GM21576 (cell line): ENCODE results near the gene MAGEA12.
"Not testable (repeated sequence)": the region's sequence is repeated elsewhere in the genome, so short reads cannot be mapped to it uniquely, and the experiment has no call there.

Source experiments
- ATAC-seq: cut with Tn5 transposase; IDR thresholded peaks from one replicate; pipeline ENCODE4 v1.9.1; 2021; ENCODE audit warnings: mild to moderate bottlenecking, moderate library complexity; ENCODE audit not compliant: unreplicated experiment

The MAGEA12 gene

DNA sequence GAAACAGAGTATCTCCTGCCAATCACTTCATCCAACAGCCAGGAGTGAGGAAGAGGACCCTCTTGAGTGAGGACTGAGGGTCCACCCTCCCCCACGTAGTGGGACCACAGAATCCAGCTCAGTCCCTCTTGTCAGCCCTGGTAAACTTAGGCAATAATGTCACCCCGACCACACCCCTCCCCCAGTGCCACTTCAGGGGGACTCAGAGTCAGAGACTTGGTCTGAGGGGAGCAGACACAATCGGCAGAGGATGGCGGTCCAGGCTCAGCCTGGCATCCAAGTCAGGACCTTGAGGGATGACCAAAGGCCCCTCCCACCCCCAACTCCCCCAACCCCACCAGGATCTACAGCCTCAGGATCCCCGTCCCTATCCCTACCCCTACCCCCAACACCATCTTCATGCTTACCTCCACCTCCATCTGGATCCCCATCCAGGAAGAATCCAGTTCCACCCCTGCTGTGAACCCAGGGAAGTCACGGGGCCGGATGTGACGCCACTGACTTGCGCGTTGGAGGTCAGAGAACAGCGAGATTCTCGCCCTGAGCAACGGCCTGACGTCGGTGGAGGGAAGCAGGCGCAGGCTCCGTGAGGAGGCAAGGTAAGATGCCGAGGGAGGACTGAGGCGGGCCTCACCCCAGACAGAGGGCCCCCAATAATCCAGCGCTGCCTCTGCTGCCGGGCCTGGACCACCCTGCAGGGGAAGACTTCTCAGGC is at the start of gene MAGEA12, which contains the start of gene CSAG1:
Gene MAGEA12, plus strand, starts transcription at position 497 of the 715 bp plus-strand sequence. CDS start 2,405 bp downstream, outside the sequence.
Gene CSAG1, minus strand, starts transcription at position 461 of the 715 bp plus-strand sequence. CDS start 1,261 bp downstream, outside the sequence.
- no peak for ATAC-seq

- not testable (repeated sequence) for ATAC-seq
These were observed 35.3 kb upstream of the MAGEA12 start, which contains the start of gene MAGEA3 for GRCh38 chrX:152697952-152698931. MAGEA3 (plus strand) TSS chrX:152698794; CDS start chrX:152700833, 2,039 bp downstream.

- ATAC-seq = not testable (repeated sequence)
These were observed 33.2 kb upstream of the MAGEA12 start for GRCh38 chrX:152700390-152700789.

DNA sequence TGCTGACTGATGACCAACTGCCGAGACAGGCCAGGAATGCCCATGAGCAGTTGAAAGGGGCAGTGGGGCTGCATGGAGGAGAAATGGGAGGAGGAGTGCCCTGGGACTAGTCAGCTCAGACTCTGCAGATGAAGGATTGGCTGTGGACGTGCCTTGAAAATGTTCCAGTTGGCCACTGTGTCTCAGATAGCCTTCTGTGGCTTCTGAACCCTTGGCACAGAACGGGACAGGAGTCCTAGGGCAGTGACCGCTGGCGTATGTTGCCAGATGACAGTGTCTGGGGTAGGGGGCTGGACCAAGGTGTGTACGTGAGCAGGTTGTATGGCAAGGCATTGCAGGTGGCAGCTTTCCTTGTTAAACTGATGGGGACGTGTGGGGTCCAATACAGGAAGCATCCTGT is 27.1 kb upstream of the MAGEA12 start:
- ATAC-seq = not testable (repeated sequence)

DNA sequence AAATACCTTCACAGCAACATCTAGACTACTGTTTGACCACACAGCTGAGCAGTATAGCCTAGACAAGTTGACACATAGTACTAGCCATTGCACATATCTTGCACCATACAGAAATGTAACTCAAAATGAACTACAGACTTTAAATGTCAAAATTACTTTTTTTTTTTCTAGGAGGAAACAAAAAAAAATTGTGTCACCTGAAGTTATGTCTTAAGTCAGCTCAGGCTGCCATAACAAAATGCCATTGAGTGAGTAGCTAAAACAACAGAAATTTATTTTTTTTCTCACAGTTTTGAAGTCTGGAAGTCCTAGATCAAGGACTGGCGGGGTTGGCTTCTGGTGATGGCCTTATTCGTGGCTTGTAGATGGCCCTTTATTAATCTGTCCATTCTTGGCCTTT is 24.4 kb upstream of the MAGEA12 start, which contains the start of gene CSAG2:
Gene CSAG2, minus strand, starts transcription at position 101 of the 400 bp plus-strand sequence. CDS start 161 bp downstream, outside the sequence.
- ATAC-seq = not testable (repeated sequence)

DNA sequence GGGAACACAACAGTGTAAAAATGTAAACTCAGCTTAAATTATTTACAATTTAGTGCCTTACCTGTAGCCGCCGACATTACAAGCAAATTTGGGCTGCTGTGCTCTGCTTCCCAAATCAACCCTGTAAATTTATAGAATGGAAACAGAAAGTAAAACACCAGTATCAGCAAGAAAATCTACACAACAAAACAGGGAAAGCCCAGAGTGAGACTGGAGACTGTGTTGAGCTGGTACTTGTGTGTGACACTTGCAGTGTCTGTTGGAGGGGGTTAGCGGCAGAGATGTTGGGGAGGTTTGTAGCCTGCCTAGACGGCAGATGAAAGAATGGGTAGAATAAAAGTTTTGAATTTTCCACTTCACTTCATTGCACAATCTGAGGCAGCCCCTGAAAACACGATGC is 20.4 kb upstream of the MAGEA12 start:
- ATAC-seq = not testable (repeated sequence)

DNA sequence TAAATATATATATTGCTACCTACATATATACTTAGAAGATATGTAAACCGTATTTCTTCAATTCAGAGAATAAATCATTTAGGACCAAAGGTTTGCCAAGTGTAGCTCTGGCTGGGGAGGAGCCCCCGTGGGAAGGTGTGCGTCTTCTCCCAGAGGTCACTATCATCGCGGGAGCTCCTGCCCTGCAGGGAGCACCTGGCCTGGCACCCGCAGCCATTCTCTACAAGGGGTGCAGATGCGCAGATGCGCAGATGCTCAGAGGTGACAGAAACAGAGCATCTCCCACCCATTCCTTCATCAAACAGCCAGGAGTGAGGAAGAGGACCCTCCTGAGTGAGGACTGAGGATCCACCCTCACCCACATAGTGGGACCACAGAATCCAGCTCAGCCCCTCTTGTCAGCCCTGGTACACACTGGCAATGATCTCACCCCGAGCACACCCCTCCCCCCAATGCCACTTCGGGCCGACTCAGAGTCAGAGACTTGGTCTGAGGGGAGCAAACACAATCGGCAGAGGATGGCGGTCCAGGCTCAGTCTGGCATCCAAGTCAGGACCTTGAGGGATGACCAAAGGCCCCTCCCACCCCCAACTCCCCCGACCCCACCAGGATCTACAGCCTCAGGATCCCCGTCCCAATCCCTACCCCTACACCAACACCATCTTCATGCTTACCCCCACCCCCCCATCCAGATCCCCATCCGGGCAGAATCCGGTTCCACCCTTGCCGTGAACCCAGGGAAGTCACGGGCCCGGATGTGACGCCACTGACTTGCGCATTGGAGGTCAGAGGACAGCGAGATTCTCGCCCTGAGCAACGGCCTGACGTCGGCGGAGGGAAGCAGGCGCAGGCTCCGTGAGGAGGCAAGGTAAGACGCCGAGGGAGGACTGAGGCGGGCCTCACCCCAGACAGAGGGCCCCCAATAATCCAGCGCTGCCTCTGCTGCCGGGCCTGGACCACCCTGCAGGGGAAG is 19.5 kb upstream of the MAGEA12 start, which contains the start of gene MAGEA2B:
Gene MAGEA2B, plus strand, starts transcription at position 814 of the 973 bp plus-strand sequence. CDS start 2,479 bp downstream, outside the sequence.
- not testable (repeated sequence) for ATAC-seq

DNA sequence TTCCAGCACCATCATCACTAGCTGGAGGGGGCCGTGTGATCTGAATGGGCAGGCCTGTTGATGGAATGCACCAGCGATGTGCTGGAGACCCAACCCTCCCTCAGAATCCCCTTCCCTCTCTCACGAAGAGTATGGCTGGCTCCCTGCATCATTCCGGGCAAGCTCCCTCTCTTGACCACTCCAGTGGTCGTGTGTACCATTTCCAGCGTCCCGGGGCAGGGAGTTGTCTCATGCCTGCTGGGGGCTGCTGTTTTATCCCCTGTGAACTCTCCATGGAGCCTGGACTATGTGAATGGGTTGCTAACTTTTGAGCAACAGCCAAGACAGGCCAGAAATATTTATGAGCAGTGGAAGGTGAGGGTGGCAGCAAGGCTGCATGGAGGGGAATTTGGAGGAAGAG is 8.1 kb upstream of the MAGEA12 start:
- ATAC-seq = no peak

DNA sequence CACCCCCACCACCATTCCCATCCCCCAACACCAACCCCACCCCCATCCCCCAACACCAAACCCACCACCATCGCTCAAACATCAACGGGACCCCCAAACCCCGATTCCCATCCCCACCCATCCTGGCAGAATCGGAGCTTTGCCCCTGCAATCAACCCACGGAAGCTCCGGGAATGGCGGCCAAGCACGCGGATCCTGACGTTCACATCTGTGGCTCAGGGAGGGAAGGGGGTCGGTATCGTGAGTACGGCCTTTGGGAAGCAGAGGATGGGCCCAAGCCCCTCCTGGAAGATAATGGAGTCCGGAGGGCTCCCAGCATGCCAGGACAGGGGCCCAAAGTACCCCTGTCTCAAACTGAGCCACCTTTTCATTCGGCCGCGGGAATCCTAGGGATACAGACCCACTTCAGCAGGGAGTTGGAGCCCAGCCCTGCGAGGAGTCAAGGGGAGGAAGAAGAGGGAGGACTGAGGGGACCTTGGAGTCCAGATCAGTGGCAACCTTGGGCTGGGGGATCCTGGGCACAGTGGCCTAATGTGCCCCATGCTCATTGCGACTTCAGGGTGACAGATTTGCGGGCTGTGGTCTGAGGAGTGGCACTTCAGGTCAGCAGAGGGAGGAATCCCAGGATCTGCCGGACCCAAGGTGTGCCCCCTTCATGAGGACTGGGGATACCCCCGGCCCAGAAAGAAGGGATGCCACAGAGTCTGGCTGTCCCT is 744 bp downstream of the MAGEA12 start:
- ATAC-seq = not testable (repeated sequence)

DNA sequence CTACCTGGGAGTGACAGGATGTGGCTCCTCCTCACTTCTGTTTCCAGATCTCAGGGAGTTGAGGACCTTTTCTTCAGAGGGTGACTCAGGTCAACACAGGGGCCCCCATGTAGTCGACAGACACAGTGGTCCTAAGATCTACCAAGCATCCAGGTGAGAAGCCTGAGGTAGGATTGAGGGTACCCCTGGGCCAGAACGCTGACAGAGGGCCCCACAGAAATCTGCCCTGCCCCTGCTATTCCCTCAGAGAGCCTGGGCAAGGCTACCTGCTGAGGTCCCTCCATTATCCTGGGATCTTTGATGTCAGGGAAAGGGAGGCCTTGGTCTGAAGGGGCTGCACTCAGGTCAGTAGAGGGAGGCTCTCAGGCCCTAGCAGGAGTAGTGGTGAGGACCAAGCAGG is 1.5 kb downstream of the MAGEA12 start:
- no peak for ATAC-seq

DNA sequence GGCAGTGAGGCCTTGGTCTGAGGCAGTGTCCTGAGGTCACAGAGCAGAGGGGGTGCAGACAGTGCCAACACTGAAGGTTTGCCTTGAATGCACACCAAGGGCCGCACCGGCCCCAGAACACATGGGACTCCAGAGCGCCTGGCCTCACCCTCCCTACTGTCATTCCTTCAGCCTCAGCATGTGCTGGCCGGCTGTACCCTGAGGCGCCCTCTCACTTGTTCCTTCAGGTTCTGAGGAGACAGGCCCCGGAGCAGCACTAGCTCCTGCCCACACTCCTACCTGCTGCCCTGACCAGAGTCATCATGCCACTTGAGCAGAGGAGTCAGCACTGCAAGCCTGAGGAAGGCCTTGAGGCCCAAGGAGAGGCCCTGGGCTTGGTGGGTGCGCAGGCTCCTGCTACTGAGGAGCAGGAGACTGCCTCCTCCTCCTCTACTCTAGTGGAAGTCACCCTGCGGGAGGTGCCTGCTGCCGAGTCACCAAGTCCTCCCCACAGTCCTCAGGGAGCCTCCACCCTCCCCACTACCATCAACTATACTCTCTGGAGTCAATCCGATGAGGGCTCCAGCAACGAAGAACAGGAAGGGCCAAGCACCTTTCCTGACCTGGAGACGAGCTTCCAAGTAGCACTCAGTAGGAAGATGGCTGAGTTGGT is 2.4 kb downstream of the MAGEA12 start:
- no peak for ATAC-seq

- not testable (repeated sequence) for ATAC-seq
These were observed 3.0 kb downstream of the MAGEA12 start for GRCh38 chrX:152736528-152736927.

GRCh38 chrX:152738560-152738959 is 5.0 kb downstream of the MAGEA12 start:
- ATAC-seq = no peak

- not testable (repeated sequence) for ATAC-seq
These were observed 20.4 kb downstream of the MAGEA12 start, which contains the start of gene MAGEA2 for GRCh38 chrX:152753686-152754650. MAGEA2 (minus strand) TSS chrX:152753842; CDS start chrX:152751363, 2,479 bp downstream.

GRCh38 chrX:152754871-152755270 is 21.3 kb downstream of the MAGEA12 start:
- not testable (repeated sequence) for ATAC-seq

- ATAC-seq = not testable (repeated sequence)
These were observed 25.4 kb downstream of the MAGEA12 start, which contains the start of gene CSAG3 for GRCh38 chrX:152758918-152759317. CSAG3 (plus strand) TSS chrX:152759218.

GRCh38 chrX:152759544-152759943 is 26.0 kb downstream of the MAGEA12 start:
- ATAC-seq = not testable (repeated sequence)
